Measurements from ENCODE around the gene ENOSF1. TPM values are rescaled to one million over a fixed set of nuclear protein-coding genes. Genes with fewer than 3 reads are reported as not detected.

The ENOSF1 gene
- total RNA-seq = 41.7 and 61.3 TPM in 2 replicates

GRCh38 chr18:712401-713134 is at the start of gene ENOSF1:
TSS of gene ENOSF1 (minus strand) at chr18:712630. CDS start at chr18:712587, 43 bp downstream.

GRCh38 chr18:657311-658000 is 55.0 kb downstream of the ENOSF1 start, which contains the start of gene TYMS:
TSS of gene TYMS (plus strand) at chr18:657653. CDS start at chr18:657743, 90 bp downstream.

Other genes with a start within 250 kb of the ENOSF1 start
- gene COLEC12, start 211.9 kb downstream of the ENOSF1 start, total RNA-seq = 15.0 and 28.9 TPM in 2 replicates
- gene CETN1, start 132.2 kb downstream of the ENOSF1 start, total RNA-seq = not detected in 2 replicates
- gene CLUL1, start 115.6 kb downstream of the ENOSF1 start, total RNA-seq = not detected in 2 replicates
- 5.7 and 35.1 TPM in 2 replicates for gene TYMS, start 55.0 kb downstream of the ENOSF1 start, total RNA-seq
- gene YES1, start 99.6 kb upstream of the ENOSF1 start, total RNA-seq = 53.8 and 82.8 TPM in 2 replicates
- not detected in 2 replicates for gene ADCYAP1, start 192.2 kb upstream of the ENOSF1 start, total RNA-seq